ENCODE data around the gene ADM2.
A peak's percentile ranks its signal among the peaks of the same experiment; 100 is the strongest.

ADM2 gene

GRCh38 chr22:50469377-50470305, 11.7 kb upstream of the ADM2 start:
- no peaks in the 10 kb centered on the region; the same call in 1 of the 2 replicates for H3K4me1 ChIP-seq
- DNase-seq: no peak
- H3K27me3 ChIP-seq: no peaks in the 10 kb centered on the region

GRCh38 chr22:50470491-50470890, 10.9 kb upstream of the ADM2 start:
- H3K4me3 ChIP-seq (ENCODE audit: low read depth, low read length): no peak overlapping the region
- H3K27me3 ChIP-seq: no peaks in the 10 kb centered on the region
- no peak for TF ChIP-seq CTCF (IDR thresholded peaks at IDR 0.05; ENCODE audit: low read depth, low read length)
- no peaks in the 10 kb centered on the region for H3K9me3 ChIP-seq
- no peak for DNase-seq
- H3K36me3 ChIP-seq: peaks cover 24% of the 10 kb centered on the region
- H3K4me1 ChIP-seq: no peaks in the 10 kb centered on the region; the same call in 1 of the 2 replicates

More at GRCh38 chr22:50469377-50470305, 11.7 kb upstream of the ADM2 start:
- peaks cover 33% of the 10 kb centered on the region for H3K36me3 ChIP-seq
- TF ChIP-seq CTCF (IDR thresholded peaks at IDR 0.05; ENCODE audit: low read depth, low read length): no peak
- H3K9me3 ChIP-seq: no peaks in the 10 kb centered on the region
- no peak overlapping the region for H3K4me3 ChIP-seq (ENCODE audit: low read depth, low read length)

- Histone ChIP-seq H3K4me3 (ENCODE audit: low read depth, low read length) (no peak overlapping the region), H3K36me3 (peaks cover 16% of the 10 kb centered on the region), H3K27me3 (no peaks in the 10 kb centered on the region), H3K9me3 (no peaks in the 10 kb centered on the region), H3K4me1 (no peaks in the 10 kb centered on the region; the same call in 1 of the 2 replicates)
- DNase-seq: no peak
- TF ChIP-seq CTCF (IDR thresholded peaks at IDR 0.05; ENCODE audit: low read depth, low read length): no peak
These were observed 10.0 kb upstream of the ADM2 start for GRCh38 chr22:50471197-50471847.

GRCh38 chr22:50471962-50472361, 9.4 kb upstream of the ADM2 start:
- no peak for DNase-seq
- H3K4me3 ChIP-seq (ENCODE audit: low read depth, low read length): no peak overlapping the region
- H3K9me3 ChIP-seq: no peaks in the 10 kb centered on the region
- H3K36me3 ChIP-seq: peaks cover 9% of the 10 kb centered on the region
- TF ChIP-seq CTCF (IDR thresholded peaks at IDR 0.05; ENCODE audit: low read depth, low read length): no peak
- no peaks in the 10 kb centered on the region for H3K27me3 ChIP-seq
- no peaks in the 10 kb centered on the region; the same call in 1 of the 2 replicates for H3K4me1 ChIP-seq

GRCh38 chr22:50473088-50473487, 8.3 kb upstream of the ADM2 start:
- peak; percentile 50 for TF ChIP-seq CTCF (IDR thresholded peaks at IDR 0.05; ENCODE audit: low read depth, low read length)
- no peak for DNase-seq
- H3K4me1 ChIP-seq: no peaks in the 10 kb centered on the region; the same call in 1 of the 2 replicates
- H3K27me3 ChIP-seq: no peaks in the 10 kb centered on the region
- peaks cover 5% of the 10 kb centered on the region; the same call in 1 of the 2 replicates for H3K36me3 ChIP-seq
- no peak overlapping the region for H3K4me3 ChIP-seq (ENCODE audit: low read depth, low read length)
- no peaks in the 10 kb centered on the region for H3K9me3 ChIP-seq

Measured in BE2C (cell line).